ENCODE data around the gene ORM1.
A peak's percentile ranks its signal among the peaks of the same experiment; 100 is the strongest.

ORM1 gene

DNA sequence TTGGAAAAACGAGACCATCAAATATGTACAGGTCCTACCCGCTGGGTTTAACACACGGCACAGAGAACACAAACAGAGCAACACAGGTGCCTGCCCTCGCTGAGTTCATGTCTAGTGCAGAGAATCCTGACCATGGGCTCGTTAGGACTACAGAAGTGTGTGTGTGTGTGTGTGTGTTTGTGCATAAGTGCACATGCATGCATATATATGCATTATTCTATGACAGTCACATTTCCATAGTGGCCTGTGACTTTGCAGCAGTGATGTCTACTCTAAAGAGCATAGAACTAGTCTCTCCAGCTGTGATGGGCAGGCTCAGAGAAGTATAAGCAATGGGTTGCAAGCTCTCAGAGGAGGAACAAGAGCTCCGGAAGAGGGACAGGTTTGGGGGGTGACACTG lies 34.5 kb downstream of the ORM1 start:
- no peak overlapping the region for H3K4me3 ChIP-seq (replicated peaks; ENCODE audit: low read depth, low read length)
- no peak for TF ChIP-seq CTCF (IDR thresholded peaks at IDR 0.05; ENCODE audit: low read length, missing control alignments)
- DNase-seq (ENCODE audit: low read depth), result no peak

- DNase-seq (ENCODE audit: low read depth), result no peak
- H3K4me3 ChIP-seq (replicated peaks; ENCODE audit: low read depth, low read length), result no peak overlapping the region
- TF ChIP-seq CTCF (IDR thresholded peaks at IDR 0.05; ENCODE audit: low read length, missing control alignments), result no peak
Measured at GRCh38 chr9:114357911-114358328, 35.0 kb downstream of the ORM1 start.

DNA sequence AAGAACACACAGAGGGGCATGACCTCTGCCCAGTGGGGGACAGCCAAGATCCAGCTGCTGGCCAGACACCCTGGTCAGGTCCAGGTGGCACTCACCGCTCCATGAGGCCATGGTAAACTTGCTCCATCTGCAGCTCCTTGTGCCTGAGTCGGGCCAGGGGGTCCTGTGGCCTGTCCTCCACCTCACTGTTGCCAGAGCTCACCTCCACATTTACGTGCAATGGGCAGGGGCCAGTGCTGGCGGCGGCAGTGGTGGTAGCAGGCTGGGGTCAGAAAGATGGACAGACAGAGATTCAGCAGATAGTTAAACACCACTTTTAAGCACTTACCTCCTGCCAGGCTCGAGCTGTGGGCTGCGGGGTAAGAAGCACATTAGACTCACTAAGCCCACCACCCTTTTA lies 36.9 kb downstream of the ORM1 start:
- no peak for TF ChIP-seq CTCF (IDR thresholded peaks at IDR 0.05; ENCODE audit: low read length, missing control alignments)
- H3K4me3 ChIP-seq (replicated peaks; ENCODE audit: low read depth, low read length), result no peak overlapping the region
- DNase-seq (ENCODE audit: low read depth), result no peak

DNA sequence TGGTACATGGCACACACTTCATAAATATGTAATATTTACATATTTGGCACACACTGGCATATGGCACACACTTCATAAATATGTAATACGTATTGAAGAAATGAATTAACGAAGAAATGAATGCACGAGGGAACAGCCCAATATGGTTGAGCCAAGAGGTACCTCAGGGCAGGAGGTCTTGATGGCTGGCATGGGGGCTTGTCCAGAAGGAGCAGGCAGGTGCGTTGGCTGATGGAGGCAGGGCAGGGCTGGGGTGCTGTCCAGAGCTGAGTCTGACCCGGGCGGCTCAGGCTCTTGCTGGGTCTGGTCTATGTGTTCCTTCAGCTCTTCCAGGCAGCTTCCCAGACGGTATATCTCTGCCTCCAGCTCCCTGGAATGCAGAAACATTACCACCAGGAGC lies 38.6 kb downstream of the ORM1 start:
- no peak for DNase-seq (ENCODE audit: low read depth)
- H3K4me3 ChIP-seq (replicated peaks; ENCODE audit: low read depth, low read length), result no peak overlapping the region
- no peak for TF ChIP-seq CTCF (IDR thresholded peaks at IDR 0.05; ENCODE audit: low read length, missing control alignments)

DNA sequence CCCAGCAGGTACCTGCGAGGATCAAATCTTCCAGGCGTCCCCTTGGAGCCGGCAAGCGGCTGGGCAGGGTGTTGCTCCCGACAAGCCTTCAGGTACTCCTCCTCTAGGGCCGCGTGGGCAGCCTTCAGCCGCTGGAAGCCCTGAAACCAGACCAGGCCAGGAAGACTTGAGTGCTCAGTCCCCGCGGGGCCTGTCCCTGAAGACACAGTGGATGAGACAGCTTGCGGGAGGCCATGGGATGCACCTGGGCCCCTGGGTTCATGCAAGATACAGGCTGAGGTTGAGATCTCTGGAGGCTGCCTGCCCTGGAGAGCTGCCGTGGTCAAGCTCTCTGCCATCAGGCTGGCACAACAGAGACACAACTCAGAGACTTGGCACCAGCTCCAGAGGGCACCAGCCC lies 39.5 kb downstream of the ORM1 start:
- no peak for DNase-seq (ENCODE audit: low read depth)

DNA sequence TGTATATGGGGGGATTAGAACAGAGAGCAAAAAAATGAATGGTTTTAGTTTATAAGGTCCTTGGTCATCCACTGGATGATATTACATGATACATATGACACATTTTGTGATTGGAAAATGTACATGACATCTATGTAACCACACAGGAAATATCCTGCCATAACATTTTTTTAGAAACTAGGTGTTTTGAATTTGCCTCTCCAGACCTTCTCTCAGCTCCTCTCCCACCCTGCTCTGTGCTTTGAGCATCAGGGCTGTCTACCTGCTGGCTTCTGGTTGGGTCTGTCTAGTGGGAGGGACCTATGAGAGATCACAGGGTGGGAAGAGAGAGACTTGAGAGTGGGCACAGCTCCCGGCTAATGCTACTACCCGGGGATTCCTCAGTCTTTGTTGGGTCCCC lies 40.5 kb downstream of the ORM1 start:
- no peak for TF ChIP-seq CTCF (IDR thresholded peaks at IDR 0.05; ENCODE audit: low read length, missing control alignments)
- DNase-seq (ENCODE audit: low read depth), result no peak
- no peak overlapping the region for H3K4me3 ChIP-seq (replicated peaks; ENCODE audit: low read depth, low read length)

More for the DNA sequence above, 39.5 kb downstream of the ORM1 start:
- H3K4me3 ChIP-seq (replicated peaks; ENCODE audit: low read depth, low read length), result no peak overlapping the region
- no peak for TF ChIP-seq CTCF (IDR thresholded peaks at IDR 0.05; ENCODE audit: low read length, missing control alignments)

- no peak for TF ChIP-seq CTCF (IDR thresholded peaks at IDR 0.05; ENCODE audit: low read length, missing control alignments)
- DNase-seq (ENCODE audit: low read depth), result peak; percentile 87
- no peak overlapping the region for H3K4me3 ChIP-seq (replicated peaks; ENCODE audit: low read depth, low read length)
Measured at GRCh38 chr9:114364134-114365041, 41.5 kb downstream of the ORM1 start.
